ENCODE data around the gene CEP43. TPM values are rescaled to one million over a fixed set of nuclear protein-coding genes. Genes with fewer than 3 reads are reported as not detected.
A peak's percentile ranks its signal among the peaks of the same experiment; 100 is the strongest.

The CEP43 gene
- total and polyA plus RNA-seq, 2 of the 8 experiments (the other 6 are each of a cell fraction or from before 2014, with no cell fraction given) = 12.0 to 31.2 TPM

GRCh38 chr6:166988674-166989201 lies 10.5 kb upstream of the CEP43 start:
- Histone ChIP-seq H3K23ac (ENCODE audit: insufficient read length) (no peak overlapping the region), H3K36me3 (ENCODE audit: control insufficient read depth in 2 of 4, insufficient read depth in 4 of 4, low read length in 3 of 4) (peaks cover 0 to 11% (median 4%) of the 10 kb centered on the region in 4 experiments; a peak in 3 of 8 replicates), H3K4ac (replicated peaks; ENCODE audit: insufficient read length, low read depth, low read length) (no peak overlapping the region), H2AK5ac (ENCODE audit: low read depth, low read length) (no peak overlapping the region), H3K4me1 (replicated peaks in 1 of 4; ENCODE audit: control insufficient read depth in 3 of 4, insufficient read depth in 4 of 4, low read length in 3 of 4) (peaks cover 8 to 13% (median 11%) of the 10 kb centered on the region in 4 experiments; a peak in 6 of 7 replicates), H3K79me1 (ENCODE audit: low read depth, low read length) (peaks cover 2% of the 10 kb centered on the region; the same call in 1 of the 2 replicates), H3K79me2 (ENCODE audit: control insufficient read depth in 1 of 2, insufficient read depth in 2 of 2, low read length in 2 of 2) (peaks cover 2 to 32% of the 10 kb centered on the region in 2 experiments; a peak in 3 of 4 replicates), H3K9me3 (ENCODE audit: insufficient read depth in 2 of 2, low read depth in 1 of 2, low read length in 1 of 2) (no peaks in the 10 kb centered on the region), H2AFZ (ENCODE audit: low read length) (no peak overlapping the region), H3K23me2 (ENCODE audit: low read depth, low read length) (no peaks in the 10 kb centered on the region), H2BK5ac (ENCODE audit: low read depth, low read length) (no peak overlapping the region), H4K8ac (ENCODE audit: extremely low read depth, insufficient read depth, low read length) (no peak overlapping the region), H3K9ac (replicated peaks in 1 of 4; ENCODE audit: extremely low read depth in 1 of 4, low read depth in 3 of 4, low read length in 3 of 4) (no peak overlapping the region), H3K27ac (ENCODE audit: low read depth, low read length) (no peak overlapping the region), H2BK120ac (replicated peaks; ENCODE audit: low read depth, low read length) (no peak overlapping the region), H4K20me1 (replicated peaks in 1 of 2; ENCODE audit: control insufficient read depth in 1 of 2, insufficient read depth in 2 of 2, low read length in 2 of 2) (no peaks in the 10 kb centered on the region), H3K18ac (ENCODE audit: extremely low read depth, low read length) (no peak overlapping the region), H2BK12ac (ENCODE audit: low read depth, low read length) (no peak overlapping the region), H3K4me2 (ENCODE audit: insufficient read depth in 1 of 2, low read depth in 2 of 2, low read length in 2 of 2) (peak overlapping the region; percentile 40 to 45), H4K91ac (replicated peaks; ENCODE audit: insufficient read length, low read length) (no peak overlapping the region), H3K4me3 (ENCODE audit: extremely low read depth in 1 of 4, insufficient read depth in 2 of 4, low read depth in 3 of 4, low read length in 4 of 4) (no peak overlapping the region), H2BK15ac (ENCODE audit: low read length) (no peak overlapping the region), H4K5ac (ENCODE audit: insufficient read length, low read depth, low read length) (no peak overlapping the region), H2BK20ac (ENCODE audit: low read length) (no peak overlapping the region), H3K27me3 (replicated peaks in 1 of 4; ENCODE audit: control insufficient read depth in 3 of 4, extremely low read depth in 1 of 4, insufficient read depth in 3 of 4, low read length in 3 of 4) (no peaks in the 10 kb centered on the region), H3K14ac (ENCODE audit: insufficient read length) (no peak overlapping the region), H3K56ac (replicated peaks; ENCODE audit: insufficient read length, low read depth, low read length) (no peak overlapping the region)
- 56% methylated on average over 3 of the region's 3 CpGs; no CpG with 5 or more reads in 1 of the 2 experiments for WGBS, 2 experiments (ENCODE audit: extremely low coverage in 1 of 2, insufficient coverage in 1 of 2, insufficient read length in 1 of 2, insufficient replicate concordance in 2 of 2, low coverage in 1 of 2, low lambda C conversion rate in 2 of 2, missing lambda C conversion rate in 1 of 2)
- TF ChIP-seq PHF8 (conservative IDR thresholded peaks at IDR 0.05; ENCODE audit: low read depth, low read length) (no peak), MAX (IDR thresholded peaks at IDR 0.05) (peak; percentile 60; the same call in 1 of the 2 replicates), TEAD4 (IDR thresholded peaks at IDR 0.05; ENCODE audit: low read depth, low read length) (no peak), POU5F1 (IDR thresholded peaks at IDR 0.05; ENCODE audit: low read depth, low read length) (0 out of 2 replicates have a peak, but pooled peaks have one; percentile 54), POLR2AphosphoS5 (IDR thresholded peaks at IDR 0.05; ENCODE audit: low read depth, low read length) (no peak), POLR2A (IDR thresholded peaks at IDR 0.05; ENCODE audit: control extremely low read depth in 1 of 2, low read depth in 2 of 2, low read length in 2 of 2) (0 out of 3 replicates have a peak, but pooled peaks of 1 of the 2 experiments have one; percentile 23), CEBPB (IDR thresholded peaks at IDR 0.05; ENCODE audit: low read depth, low read length) (no peak), FOSL1 (IDR thresholded peaks at IDR 0.05; ENCODE audit: insufficient read depth, low read depth, low read length) (no peak), EP300 (IDR thresholded peaks at IDR 0.05; ENCODE audit: borderline replicate concordance in 1 of 2, low read depth in 2 of 2, low read length in 2 of 2) (no peak), SIRT6 (IDR thresholded peaks at IDR 0.05; ENCODE audit: low read length) (no peak), E2F6 (IDR thresholded peaks at IDR 0.05) (peak; percentile 57), TCF12 (IDR thresholded peaks at IDR 0.05; ENCODE audit: low read depth, low read length) (peak; percentile 74; the same call in 1 of the 2 replicates)
- CTCF ChIA-PET (ENCODE audit: partially characterized antibody) = interaction anchor here (0.6 to 4.3 kb wide), 37 partner anchors 9 to 676 kb away, joined by 3 to 46 read pairs (median 5); partner anchors contain the start of genes CEP43 and RNASET2
- POLR2A ChIA-PET (ENCODE audit: partially characterized antibody) = interaction anchor here (0.8 to 2.0 kb wide), 4 partner anchors 9 to 31 kb away, joined by 3 to 6 read pairs (median 4); partner anchors contain the start of gene CEP43
- peak; percentile 32 for FAIRE-seq
- no peak for DNase-seq (ENCODE audit: low read depth in 1 of 2, low spot score in 2 of 2)
